Panc1 (cell line): ENCODE measurements around the gene CLTB. TPM values are rescaled to one million over a fixed set of nuclear protein-coding genes. Genes with fewer than 3 reads are reported as not detected.

ENCODE experiments used
- ATAC-seq: fragments of 200-7000 bp; cut with Tn5 transposase; 2 replicates; pipeline ENCODE4 v1.9.1; 2020; ENCODE audit warnings: mild to moderate bottlenecking, moderate library complexity
- BruUV-seq: library from RNA; stranded (reverse); fragments of 400-500 nt; replicated peaks from 2 replicates; lab custom pipeline; 2021; lab: Mats Ljungman, UMichigan
- CTCF ChIA-PET: fragments of 300-600 bp; sonication (Branson Sonifier 250); formaldehyde crosslinking; loops from one replicate; lab custom pipeline; 2022; ENCODE audit warnings: antibody characterized with exemption; lab: Charles Lee
- POLR2A ChIA-PET: fragments of 300-600 bp; sonication (Branson Sonifier 250); formaldehyde crosslinking; loops from one replicate; lab custom pipeline; 2022; ENCODE audit warnings: antibody characterized with exemption; lab: Charles Lee
- DNase-seq: peaks from one replicate; pipeline ENCODE4 v3.0.0-alpha.2; 2010; ENCODE audit warnings: low read depth, low spot score
- H3K27ac ChIP-seq: 2 replicates; pipeline ENCODE4 v1.5.1; 2011; ENCODE audit warnings: mild to moderate bottlenecking, low read length, inconsistent platforms
- H3K27me3 ChIP-seq: fragments of 200-500 bp; sonication (Bioruptor generic); 2 replicates; pipeline ENCODE4 v1.6.0; 2014; ENCODE audit warnings: low read length, inconsistent platforms; ENCODE audit not compliant: control insufficient read depth, insufficient read depth
- H3K36me3 ChIP-seq: fragments of 200-500 bp; sonication (Bioruptor generic); 2 replicates; pipeline ENCODE4 v1.5.1; 2014; ENCODE audit warnings: inconsistent platforms, mild to moderate bottlenecking, low read length, moderate library complexity; ENCODE audit not compliant: control insufficient read depth, insufficient read depth
- H3K4me1 ChIP-seq: 2 replicates; pipeline ENCODE4 v1.5.1; 2011; ENCODE audit warnings: inconsistent platforms, mild to moderate bottlenecking, low read length, moderate library complexity; ENCODE audit not compliant: control insufficient read depth, insufficient read depth
- H3K4me3 ChIP-seq, 2 experiments: 2 replicates each; pipeline ENCODE4 v1.5.1; 2011 to 2012; ENCODE audit warnings: low read depth in 2 of 2, low read length in 2 of 2, mild to moderate bottlenecking in 2 of 2, inconsistent platforms in 1 of 2, moderate library complexity in 1 of 2
- H3K9me3 ChIP-seq: fragments of 200-500 bp; sonication (Bioruptor generic); 2 replicates; pipeline ENCODE4 v1.5.1; 2014; ENCODE audit warnings: low read depth, mild to moderate bottlenecking, inconsistent platforms, low read length, moderate library complexity; ENCODE audit not compliant: control insufficient read depth, insufficient read depth
- POLR2AphosphoS5 ChIP-seq: IDR thresholded peaks from 2 replicates; pipeline ENCODE4 v1.6.1; 2012; ENCODE audit warnings: mild to moderate bottlenecking, low read depth, low read length, moderate library complexity
- SIN3A ChIP-seq: IDR thresholded peaks from 2 replicates; pipeline ENCODE4 v1.6.1; 2012; ENCODE audit warnings: low read depth, mild to moderate bottlenecking, low read length, moderate library complexity, borderline replicate concordance; ENCODE audit not compliant: insufficient read depth
- TCF7L2 ChIP-seq: IDR thresholded peaks from 2 replicates; pipeline ENCODE4 v1.6.1; 2011; ENCODE audit warnings: mild to moderate bottlenecking, low read depth, low read length, inconsistent platforms
- in situ Hi-C: cut with HindIII; loops from 2 replicates; pipeline ENCODE4 v1.10.0; 2016; ENCODE audit warnings: low sequenced_read_pairs, low pct_unique_long_range_greater_than_20kb
- intact Hi-C: fragments of 100-400 bp; cut with micrococcal nuclease; formaldehyde crosslinking; loops from one replicate; pipeline ENCODE4 v1.10.0; 2022; ENCODE audit not compliant: unreplicated experiment
- total RNA-seq: library from RNA; stranded (reverse); gene quantifications from one replicate; pipeline ENCODE4 v1.2.1, GENCODE V29; 2021; ENCODE audit not compliant: unreplicated experiment
- TF ChIP-seq, protein P1 (sequence below): fragments of 450-650 bp; IDR thresholded peaks from 2 replicates; pipeline ENCODE4 v1.5.1; 2017; ENCODE audit warnings: mild to moderate bottlenecking
- TF ChIP-seq, protein P2 (sequence below), 2 experiments: IDR thresholded peaks; 2 replicates each; pipeline ENCODE4 v1.6.1; 2011 to 2012; ENCODE audit warnings: low read depth in 2 of 2, control low read depth in 1 of 2, low read length in 1 of 2, mild to moderate bottlenecking in 1 of 2, moderate library complexity in 1 of 2; ENCODE audit not compliant: insufficient read depth in 1 of 2

The CLTB gene
- total RNA-seq, 1 experiment from 2014 or later = 124 TPM

DNA sequence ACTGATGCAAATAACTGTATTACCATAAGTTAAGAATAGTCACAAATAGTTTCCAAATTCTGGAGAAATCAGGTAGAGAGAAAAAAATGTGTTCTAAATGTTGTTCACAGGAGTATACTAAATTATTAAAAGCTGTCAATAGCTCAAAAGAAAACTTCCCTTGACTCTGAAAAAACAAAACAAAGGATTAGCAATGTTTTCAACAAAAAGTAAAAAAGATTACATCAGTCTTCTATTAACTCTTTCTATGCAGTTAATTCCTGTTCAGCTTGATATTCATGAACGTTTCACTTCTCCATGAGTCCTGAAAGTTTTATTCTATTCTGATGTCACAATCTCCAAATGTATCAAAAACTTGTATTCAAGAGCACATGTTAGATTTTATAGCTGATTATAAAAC lies 9.5 kb upstream of the CLTB start:
- in situ Hi-C loops (no loop called here), intact Hi-C loops (no loop called here)
- DNase-seq (no peak), ATAC-seq (no peak)
- H3K9me3 ChIP-seq = no peaks in the 10 kb centered on the region
- H3K27ac ChIP-seq = no peak overlapping the region
- POLR2A ChIA-PET = no interaction called here
- H3K4me3 ChIP-seq = no peak overlapping the region
- no peaks in the 10 kb centered on the region for H3K36me3 ChIP-seq
- CTCF ChIA-PET = no interaction called here
- H3K27me3 ChIP-seq = no peaks in the 10 kb centered on the region
- TF ChIP-seq, protein P1, sequence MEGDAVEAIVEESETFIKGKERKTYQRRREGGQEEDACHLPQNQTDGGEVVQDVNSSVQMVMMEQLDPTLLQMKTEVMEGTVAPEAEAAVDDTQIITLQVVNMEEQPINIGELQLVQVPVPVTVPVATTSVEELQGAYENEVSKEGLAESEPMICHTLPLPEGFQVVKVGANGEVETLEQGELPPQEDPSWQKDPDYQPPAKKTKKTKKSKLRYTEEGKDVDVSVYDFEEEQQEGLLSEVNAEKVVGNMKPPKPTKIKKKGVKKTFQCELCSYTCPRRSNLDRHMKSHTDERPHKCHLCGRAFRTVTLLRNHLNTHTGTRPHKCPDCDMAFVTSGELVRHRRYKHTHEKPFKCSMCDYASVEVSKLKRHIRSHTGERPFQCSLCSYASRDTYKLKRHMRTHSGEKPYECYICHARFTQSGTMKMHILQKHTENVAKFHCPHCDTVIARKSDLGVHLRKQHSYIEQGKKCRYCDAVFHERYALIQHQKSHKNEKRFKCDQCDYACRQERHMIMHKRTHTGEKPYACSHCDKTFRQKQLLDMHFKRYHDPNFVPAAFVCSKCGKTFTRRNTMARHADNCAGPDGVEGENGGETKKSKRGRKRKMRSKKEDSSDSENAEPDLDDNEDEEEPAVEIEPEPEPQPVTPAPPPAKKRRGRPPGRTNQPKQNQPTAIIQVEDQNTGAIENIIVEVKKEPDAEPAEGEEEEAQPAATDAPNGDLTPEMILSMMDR = no peak
- TF ChIP-seq, protein P2, sequence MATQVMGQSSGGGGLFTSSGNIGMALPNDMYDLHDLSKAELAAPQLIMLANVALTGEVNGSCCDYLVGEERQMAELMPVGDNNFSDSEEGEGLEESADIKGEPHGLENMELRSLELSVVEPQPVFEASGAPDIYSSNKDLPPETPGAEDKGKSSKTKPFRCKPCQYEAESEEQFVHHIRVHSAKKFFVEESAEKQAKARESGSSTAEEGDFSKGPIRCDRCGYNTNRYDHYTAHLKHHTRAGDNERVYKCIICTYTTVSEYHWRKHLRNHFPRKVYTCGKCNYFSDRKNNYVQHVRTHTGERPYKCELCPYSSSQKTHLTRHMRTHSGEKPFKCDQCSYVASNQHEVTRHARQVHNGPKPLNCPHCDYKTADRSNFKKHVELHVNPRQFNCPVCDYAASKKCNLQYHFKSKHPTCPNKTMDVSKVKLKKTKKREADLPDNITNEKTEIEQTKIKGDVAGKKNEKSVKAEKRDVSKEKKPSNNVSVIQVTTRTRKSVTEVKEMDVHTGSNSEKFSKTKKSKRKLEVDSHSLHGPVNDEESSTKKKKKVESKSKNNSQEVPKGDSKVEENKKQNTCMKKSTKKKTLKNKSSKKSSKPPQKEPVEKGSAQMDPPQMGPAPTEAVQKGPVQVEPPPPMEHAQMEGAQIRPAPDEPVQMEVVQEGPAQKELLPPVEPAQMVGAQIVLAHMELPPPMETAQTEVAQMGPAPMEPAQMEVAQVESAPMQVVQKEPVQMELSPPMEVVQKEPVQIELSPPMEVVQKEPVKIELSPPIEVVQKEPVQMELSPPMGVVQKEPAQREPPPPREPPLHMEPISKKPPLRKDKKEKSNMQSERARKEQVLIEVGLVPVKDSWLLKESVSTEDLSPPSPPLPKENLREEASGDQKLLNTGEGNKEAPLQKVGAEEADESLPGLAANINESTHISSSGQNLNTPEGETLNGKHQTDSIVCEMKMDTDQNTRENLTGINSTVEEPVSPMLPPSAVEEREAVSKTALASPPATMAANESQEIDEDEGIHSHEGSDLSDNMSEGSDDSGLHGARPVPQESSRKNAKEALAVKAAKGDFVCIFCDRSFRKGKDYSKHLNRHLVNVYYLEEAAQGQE (IDR thresholded peaks at IDR 0.05; ENCODE audit: insufficient read depth in 1 of 2, low read depth in 2 of 2, low read length in 1 of 2) = no peak
- TF ChIP-seq TCF7L2 (no peak), POLR2AphosphoS5 (no peak), SIN3A (no peak)
- peaks cover 10% of the 10 kb centered on the region for H3K4me1 ChIP-seq
- BruUV-seq = no TSS peak

DNA sequence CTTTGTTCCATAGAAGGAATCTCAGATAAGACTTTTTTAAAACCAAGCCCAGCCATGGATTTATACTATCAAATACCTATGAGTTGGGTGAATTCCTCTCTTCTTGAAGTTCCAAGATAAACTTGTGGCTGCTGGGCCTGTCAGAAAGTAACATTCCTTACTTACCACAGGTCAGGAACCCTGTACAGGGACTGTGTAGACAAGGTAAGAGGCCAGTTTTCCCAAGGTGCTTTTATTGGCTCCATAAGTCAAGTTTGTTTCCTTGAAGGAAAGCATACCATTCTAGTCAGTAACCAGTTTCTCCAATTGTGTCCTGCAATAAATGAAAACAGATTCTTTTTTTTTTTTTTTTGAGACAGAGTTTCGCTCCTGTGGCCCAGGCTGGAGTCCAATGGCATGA lies 8.8 kb upstream of the CLTB start:
- in situ Hi-C loops = no loop called here
- DNase-seq (no peak), ATAC-seq (no peak)
- CTCF ChIA-PET = no interaction called here
- no peaks in the 10 kb centered on the region for H3K36me3 ChIP-seq
- peaks cover 4% of the 10 kb centered on the region for H3K4me1 ChIP-seq
- no peak overlapping the region for H3K27ac ChIP-seq
- H3K9me3 ChIP-seq = no peaks in the 10 kb centered on the region
- H3K27me3 ChIP-seq = no peaks in the 10 kb centered on the region
- TF ChIP-seq, protein P2 (IDR thresholded peaks at IDR 0.05; ENCODE audit: insufficient read depth in 1 of 2, low read depth in 2 of 2, low read length in 1 of 2) = no peak
- TF ChIP-seq SIN3A (no peak), TCF7L2 (no peak; the same call in 1 of the 2 replicates), POLR2AphosphoS5 (no peak)
- TF ChIP-seq, protein P1 = no peak
- intact Hi-C loops = no loop called here
- H3K4me3 ChIP-seq = no peak overlapping the region
- BruUV-seq = no TSS peak
- POLR2A ChIA-PET = no interaction called here
